Ecto neural progenitor cell (in vitro differentiated cells): Measurements from ENCODE around the gene JAG2.
"Not testable (repeated sequence)": the region's sequence is repeated elsewhere in the genome, so short reads cannot be mapped to it uniquely, and the experiment has no call there.

Experiments used
- DNase-seq: peaks from one replicate; pipeline ENCODE4 v3.0.0-alpha.2; 2018; ENCODE audit warnings: low spot score

Gene JAG2

GRCh38 chr14:105117710-105118385 lies 50.7 kb downstream of the JAG2 start:
- DNase-seq: no peak

DNA sequence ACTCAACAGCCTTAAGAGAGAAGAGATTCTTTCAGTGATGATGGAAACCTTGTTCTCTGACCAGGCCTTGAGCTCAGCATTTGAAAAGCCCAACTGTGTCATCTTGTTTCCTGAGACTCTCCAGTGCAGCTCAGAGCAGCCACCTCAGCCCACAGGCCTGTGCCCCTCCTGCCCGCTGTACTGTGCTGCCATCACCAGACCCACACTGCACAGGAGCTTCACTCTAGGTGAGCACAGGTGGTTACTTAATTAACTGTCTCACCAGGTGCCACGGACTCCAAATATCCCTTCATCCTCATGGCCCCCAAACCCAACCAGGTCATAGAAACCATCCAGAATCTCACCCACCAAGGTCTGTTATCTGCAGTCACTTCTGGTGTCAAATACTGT lies 51.3 kb downstream of the JAG2 start:
- DNase-seq: no peak

DNA sequence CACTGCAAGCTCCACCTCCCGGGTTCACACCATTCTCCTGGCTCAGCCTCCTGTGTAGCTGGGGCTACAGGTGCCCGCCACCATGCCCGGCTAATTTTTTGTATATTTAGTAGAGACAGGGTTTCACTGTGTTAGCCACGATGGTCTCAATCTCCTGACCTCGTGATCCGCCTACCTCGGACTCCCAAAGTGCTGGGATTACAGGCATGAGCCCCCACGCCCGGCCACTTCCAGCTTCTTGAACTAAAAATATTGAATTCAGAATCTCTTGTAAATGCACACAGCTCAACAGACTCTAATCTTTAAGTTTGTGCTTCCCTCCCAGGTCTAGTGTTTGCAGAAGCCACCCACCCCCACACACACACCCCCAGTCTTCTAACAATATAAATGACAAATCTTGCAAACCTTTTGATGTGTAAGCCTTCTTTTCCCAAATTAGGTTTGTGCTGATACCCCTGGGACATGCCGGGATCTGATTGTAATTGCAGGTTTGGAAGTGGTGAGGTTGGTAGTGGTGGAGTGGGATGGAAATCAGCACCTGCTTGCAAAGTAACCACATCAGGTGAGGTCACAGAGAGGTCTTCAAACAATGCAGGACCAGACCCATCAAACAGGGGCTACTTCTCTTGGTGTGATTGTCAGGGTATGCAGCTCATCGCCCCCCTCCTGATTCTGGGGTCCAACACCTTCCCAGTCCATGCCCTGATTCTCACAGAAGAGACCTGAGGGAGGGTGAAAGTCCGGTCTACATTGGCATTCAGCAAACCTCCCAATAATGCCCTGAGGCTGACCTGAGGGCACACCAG lies 51.9 kb downstream of the JAG2 start:
- DNase-seq: no peak

DNA sequence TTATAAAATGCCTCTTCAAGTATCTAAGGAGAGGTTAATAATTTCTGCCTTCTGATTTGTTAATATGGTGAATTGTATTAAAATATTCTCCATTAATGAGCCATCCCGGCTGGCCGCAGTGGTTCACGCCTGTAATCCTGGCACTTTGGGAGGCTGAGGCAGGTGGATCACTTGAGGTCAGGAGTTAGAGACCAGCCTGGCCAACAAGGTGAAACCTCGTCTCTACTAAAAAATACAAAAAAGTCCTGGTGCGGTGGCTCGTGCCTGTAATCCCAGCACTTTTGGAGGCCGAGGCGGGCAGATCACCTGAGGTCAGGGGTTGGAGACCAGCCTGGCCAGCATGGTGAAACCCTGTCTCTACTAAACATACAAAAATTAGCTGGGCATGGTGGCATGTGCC lies 59.3 kb downstream of the JAG2 start:
- DNase-seq: not testable (repeated sequence)

GRCh38 chr14:105108516-105108864 lies 60.1 kb downstream of the JAG2 start:
- DNase-seq: no peak

DNA sequence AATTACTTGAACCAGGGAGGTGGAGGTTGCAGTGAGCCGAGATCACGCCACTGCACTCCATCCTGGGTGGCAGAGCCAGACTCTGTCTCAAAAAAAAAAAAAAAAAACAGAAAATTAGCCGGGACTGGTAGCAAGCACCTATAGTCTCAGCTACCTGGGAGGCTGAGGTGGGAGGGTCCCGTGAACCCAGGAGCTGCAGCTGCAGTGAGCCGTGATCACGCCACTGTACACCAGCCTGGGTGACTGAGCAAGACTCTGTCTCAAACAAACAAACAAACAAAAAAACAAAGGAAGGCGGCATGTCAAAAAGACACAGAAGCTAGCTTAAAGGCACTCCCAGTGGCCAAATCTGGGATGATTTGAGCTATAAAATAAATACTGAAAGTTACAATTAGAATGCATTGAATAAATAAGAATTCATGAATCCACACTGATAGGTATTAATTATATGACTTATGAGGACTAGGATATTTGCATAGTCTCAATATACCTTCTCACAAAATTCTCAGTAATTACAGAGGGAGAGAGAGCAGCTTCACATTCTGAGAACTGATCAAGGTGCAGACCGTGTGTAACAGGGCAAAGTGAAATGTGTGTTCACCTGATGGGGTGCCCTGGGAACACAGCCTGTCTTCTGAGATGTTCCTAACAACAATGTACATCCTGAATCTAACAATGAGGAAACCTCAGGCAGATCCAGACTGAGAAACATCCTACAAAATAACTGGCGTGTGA lies 60.6 kb downstream of the JAG2 start:
- DNase-seq: peak; percentile 26

GRCh38 chr14:105107351-105107750 lies 61.2 kb downstream of the JAG2 start:
- DNase-seq: peak; percentile 28

GRCh38 chr14:105105158-105105557 lies 63.4 kb downstream of the JAG2 start:
- no peak for DNase-seq

GRCh38 chr14:105102893-105103292 lies 65.7 kb downstream of the JAG2 start:
- DNase-seq: no peak

GRCh38 chr14:105102361-105102870 lies 66.2 kb downstream of the JAG2 start:
- DNase-seq: no peak

- DNase-seq: no peak
Observed at GRCh38 chr14:105100910-105101309, 67.7 kb downstream of the JAG2 start.

- no peak for DNase-seq
Observed at GRCh38 chr14:105099778-105100177, 68.8 kb downstream of the JAG2 start.

DNA sequence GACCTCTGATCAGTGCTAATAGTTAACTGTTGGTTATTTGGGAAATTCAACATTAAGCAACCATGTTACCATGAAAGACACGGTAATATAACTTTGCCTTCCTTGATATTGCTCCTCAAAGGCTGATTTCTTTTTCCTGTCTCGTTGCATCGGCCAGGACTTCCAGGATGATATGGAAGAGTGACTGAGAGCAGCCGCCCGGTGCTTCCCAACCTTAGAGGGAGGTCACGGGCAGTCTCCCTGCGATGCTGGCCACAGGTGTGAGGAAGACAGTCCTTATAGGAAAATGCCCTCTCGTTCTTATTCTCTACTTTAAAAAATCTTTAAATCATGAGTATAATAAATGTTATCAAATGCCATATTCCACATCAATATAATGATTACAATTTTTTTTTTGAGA lies 70.3 kb downstream of the JAG2 start:
- no peak for DNase-seq

GRCh38 chr14:105097794-105098127 lies 70.8 kb downstream of the JAG2 start:
- DNase-seq: no peak

GRCh38 chr14:105096206-105096875 lies 72.2 kb downstream of the JAG2 start:
- DNase-seq: no peak

- DNase-seq: no peak
Observed at GRCh38 chr14:105095236-105095805, 73.3 kb downstream of the JAG2 start.

GRCh38 chr14:105094193-105094907 lies 74.2 kb downstream of the JAG2 start:
- no peak for DNase-seq

GRCh38 chr14:105093431-105094192 lies 75.0 kb downstream of the JAG2 start:
- peak; percentile 93 for DNase-seq

- peak; percentile 70 for DNase-seq
Observed at GRCh38 chr14:105093038-105093430, 75.5 kb downstream of the JAG2 start.

DNA sequence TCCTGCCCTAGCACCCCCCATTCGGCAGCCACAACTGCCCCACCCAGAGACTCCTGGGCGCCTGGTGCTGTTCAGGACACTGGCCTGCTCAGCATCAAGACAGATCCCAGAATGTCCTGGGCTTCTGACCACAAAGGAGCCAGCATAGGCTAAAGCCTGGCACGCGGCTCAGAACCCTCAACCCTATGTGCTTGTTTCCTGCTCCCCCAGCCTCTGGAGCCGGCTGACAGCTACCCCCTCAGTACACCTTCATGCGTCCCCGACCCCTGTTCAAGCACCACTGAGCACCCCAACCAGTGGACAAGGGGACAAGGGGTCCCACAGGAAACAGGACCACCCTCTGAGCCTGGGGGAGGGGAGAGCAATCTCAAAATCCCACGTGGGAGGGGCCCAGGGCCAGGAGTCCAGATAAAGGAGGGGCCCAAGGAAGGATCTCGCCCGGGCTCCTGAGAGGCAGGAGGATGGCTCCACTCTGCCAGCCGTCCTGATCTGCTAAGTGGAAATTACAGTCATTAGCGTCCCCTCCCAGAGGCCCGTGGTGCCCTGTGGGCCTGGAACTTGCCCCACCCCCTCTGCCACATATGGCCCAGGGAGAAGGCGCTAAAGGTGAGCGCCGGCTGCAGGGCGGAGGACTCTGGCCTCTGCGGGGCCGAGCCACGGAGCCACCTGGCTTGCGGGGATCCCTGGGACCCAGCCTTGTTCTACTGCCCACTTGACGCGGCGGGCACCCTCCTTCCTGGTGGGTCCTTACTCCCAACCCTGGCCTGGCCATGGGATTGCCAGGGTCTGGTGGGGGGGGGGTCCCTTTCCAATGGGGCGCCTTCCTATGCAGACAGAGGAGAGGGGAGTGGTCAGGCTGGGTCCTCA lies 76.2 kb downstream of the JAG2 start:
- DNase-seq: peak; percentile 60
